Measurements from ENCODE around the gene MYH14.

The MYH14 gene

DNA sequence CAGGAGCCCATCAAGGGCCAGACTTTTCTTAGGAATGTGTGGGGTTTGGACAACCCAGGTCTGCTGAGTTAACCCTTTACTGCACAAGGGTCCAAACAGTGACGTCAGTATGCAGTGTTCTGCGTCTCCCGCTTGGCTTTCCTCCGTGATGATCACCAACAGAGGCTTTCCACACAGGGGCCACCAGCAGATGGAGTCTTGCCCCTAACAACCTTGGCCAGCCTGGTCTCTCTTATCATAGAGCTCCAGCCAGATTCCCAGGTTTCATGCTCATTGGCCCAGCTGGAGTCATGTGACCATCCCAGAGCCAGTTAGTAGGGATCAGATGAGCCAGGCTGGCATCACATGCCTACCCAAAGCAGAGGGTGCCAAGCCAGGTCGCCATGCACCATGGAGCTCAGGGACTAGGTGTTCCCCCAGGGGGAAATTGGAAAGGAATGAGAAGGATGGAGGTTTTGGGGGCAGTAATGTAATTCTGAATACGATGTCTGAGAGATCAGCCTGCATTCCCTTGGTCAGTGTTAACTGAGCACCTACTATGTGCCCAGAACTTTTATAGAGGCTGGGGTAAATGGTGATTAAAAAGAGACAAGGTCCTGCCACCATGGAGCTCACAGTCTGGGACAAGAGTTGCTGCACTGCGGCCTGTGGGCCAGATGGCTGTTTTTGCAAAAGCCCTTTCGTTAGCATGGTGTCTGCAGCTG, 61.2 kb downstream of the MYH14 start:
- no peak for DNase-seq

DNA sequence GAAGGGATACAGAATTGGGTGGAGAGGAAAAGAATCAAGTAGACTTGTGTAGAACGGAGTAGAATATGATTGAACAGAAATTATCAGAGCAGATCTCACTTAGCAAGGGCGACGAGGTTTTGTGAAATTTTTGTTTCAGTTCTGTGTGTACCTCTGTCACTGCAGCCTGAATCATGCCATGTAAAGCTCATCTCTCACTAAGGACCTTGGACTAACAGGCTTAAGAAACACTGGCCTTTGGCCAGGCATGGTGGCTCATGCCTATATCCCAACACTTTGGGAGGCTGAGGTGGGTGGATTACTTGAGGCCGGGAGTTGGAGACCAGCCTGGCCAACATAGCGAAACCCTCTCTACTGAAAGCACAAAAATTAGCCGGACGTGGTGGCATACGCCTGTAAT, 62.6 kb downstream of the MYH14 start:
- DNase-seq = no peak

DNA sequence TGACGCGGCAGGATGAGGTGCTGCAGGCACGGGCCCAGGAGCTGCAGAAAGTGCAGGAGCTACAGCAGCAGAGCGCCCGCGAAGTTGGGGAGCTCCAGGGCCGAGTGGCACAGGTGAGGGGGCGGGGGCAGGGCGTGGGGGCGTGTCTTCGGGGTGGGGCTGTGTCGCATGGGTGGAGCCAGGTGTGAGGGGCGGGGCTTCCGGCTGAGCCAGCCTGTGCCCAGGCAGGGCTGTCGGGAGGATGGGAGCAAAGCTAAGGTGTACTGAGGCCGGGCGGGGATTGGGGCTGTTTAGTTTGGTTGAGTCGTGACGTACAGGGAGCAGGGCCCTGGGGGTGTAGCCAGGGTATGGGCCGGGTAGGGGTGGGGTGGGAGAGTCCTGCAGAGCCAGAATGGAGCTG, 63.5 kb downstream of the MYH14 start:
- no peak for DNase-seq

DNA sequence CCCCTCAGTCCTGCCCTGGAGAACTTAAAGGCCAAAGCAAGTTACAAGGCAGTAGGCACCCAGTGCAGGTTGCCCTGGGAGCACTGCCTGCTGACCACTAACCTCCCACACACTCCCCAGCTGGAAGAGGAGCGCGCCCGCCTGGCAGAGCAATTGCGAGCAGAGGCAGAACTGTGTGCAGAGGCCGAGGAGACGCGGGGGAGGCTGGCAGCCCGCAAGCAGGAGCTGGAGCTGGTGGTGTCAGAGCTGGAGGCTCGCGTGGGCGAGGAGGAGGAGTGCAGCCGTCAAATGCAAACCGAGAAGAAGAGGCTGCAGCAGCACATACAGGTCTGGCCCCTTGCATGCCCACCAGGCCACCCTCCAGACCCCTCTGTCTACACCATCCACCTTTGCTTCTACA, 64.6 kb downstream of the MYH14 start:
- no peak for DNase-seq

DNA sequence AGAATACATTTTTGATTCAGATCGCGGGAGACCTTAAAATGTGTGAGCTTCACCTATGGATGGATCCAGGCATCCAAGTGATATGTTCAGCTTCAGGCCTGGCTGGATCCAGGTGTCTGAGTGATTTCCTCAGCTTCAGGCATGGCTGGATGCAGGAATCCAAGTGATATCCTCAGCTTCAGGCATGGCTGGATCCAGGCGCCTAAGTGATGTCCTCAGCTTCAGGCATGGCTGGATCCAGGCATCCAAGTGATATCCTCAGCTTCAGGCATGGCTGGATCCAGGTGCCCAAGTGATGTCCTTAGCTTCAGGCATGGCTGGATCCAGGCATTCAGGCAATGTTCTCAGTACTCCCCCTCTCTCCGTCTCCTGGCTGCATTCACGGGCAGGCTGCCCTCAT, 65.1 kb downstream of the MYH14 start:
- DNase-seq = no peak

DNA sequence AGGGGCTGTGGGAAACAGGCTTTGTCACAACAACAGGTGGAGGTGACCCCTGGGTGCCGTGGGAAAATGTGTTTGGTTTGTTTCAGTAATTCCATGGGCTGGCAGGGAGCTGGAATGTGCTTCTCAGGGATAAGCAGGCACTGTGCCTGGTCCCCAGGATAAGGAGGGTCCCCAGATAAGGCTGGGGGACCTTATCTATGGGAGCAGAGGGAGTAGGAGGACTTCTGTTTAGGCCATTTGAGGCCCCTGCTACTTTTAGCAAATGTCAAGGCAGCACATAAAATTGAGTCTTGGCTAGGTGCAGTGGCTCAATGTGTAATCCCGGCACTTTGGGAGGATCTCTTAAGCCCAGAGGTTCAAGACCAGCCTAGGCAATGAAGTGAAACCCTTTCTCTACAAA, 66.2 kb downstream of the MYH14 start:
- DNase-seq = no peak

DNA sequence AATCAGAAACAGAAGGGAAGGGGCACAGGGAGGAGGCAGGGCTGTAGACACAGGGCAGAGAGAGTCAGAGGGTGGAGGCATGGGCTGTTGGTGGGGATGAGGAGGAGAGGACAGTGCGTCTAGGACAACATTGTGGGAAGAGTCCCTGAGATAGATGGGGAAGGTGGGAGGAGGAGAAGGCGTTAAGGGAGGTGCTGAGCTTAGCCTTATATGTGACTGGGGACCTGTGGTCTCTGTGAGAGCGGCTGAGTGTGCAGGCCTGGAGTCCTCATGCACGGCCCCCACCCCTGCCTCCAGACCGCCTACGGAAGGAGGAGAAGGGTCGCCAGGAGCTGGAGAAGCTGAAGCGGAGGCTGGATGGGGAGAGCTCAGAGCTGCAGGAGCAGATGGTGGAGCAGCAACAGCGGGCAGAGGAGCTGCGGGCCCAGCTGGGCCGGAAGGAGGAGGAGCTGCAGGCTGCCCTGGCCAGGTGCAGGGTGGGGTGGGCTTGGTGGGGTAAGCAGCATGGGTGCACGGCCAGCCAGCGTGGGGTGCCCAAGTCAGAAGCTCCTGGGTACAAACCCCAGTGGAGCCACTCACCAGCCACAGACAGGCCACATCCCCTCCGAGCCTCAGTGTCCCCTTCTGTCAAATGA, 69.0 kb downstream of the MYH14 start:
- no peak for DNase-seq

DNA sequence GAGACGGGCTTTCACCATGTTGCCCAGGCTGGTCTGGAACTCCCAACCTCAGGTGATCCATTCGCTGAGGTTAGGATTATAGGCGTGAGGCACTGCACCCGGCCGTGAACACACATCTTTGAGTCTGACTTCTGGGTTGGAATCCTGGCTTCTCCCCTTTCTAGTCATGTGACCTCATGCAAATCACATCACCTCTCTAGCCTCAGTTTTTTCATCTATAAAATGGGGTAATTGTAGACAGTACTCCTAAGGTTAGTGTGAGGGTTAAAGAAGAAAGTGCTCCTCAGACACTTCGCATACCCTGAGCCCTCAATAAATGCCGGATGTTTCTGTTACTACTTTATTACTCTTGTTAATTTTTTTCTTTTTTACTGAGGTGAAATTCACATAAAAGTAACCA, 70.4 kb downstream of the MYH14 start:
- DNase-seq = no peak

DNA sequence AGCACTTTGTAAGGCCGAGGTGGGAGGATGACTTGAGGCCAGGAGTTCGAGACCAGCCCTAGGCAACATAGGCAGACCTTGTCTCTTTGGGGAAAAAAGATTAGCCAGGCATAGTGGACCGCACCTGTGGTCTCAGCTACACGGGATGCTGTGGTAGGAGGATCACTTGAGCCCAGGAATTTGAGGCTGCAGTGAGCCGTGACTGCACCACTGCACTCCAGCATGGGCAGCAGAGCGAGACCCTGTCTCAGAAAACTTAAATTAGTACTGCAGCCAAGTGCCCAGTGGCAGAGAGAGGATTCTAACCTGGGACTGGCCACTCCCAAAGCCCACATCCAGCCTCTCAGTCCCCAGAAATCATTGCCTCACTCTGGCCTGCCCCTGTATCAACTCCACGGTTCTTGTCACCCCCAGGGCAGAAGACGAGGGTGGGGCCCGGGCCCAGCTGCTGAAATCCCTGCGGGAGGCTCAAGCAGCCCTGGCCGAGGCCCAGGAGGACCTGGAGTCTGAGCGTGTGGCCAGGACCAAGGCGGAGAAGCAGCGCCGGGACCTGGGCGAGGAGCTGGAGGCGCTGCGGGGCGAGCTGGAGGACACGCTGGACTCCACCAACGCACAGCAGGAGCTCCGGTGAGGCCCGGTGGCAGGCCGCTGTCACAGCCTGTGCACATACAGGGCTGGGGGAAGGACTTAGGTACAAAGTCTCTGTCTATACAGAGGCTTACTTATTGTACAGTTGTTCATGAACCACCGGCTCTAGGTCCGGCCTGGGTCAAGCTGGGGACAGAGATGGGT, 72.4 kb downstream of the MYH14 start:
- DNase-seq = no peak

DNA sequence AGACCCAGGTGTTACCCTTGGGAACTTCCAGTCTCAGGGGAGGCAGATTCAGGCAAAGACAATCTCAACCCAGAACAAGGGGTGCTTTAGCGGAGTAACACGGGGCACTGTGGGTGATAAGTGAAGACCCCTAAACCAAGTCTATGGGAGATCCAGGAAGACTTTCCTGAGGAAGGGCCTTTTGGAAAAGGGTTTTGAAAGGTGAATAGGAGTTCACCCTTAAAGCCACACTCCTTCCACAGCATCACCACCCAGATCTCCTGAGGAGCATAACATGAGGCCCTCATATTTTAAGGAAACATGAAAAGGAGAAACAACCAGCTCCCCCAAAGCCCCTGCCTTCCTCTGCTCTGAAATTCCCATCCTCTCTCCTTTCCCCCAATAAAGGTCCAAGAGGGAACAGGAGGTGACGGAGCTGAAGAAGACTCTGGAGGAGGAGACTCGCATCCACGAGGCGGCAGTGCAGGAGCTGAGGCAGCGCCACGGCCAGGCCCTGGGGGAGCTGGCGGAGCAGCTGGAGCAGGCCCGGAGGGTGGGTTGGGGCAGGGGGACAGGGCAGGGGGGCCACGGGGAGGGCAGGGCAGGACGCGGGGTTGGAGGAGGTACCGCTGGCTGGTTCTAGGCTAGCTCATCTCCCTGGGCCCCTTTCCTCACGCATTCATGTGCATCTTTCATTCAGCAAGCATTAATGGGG, 73.1 kb downstream of the MYH14 start:
- DNase-seq = no peak

DNA sequence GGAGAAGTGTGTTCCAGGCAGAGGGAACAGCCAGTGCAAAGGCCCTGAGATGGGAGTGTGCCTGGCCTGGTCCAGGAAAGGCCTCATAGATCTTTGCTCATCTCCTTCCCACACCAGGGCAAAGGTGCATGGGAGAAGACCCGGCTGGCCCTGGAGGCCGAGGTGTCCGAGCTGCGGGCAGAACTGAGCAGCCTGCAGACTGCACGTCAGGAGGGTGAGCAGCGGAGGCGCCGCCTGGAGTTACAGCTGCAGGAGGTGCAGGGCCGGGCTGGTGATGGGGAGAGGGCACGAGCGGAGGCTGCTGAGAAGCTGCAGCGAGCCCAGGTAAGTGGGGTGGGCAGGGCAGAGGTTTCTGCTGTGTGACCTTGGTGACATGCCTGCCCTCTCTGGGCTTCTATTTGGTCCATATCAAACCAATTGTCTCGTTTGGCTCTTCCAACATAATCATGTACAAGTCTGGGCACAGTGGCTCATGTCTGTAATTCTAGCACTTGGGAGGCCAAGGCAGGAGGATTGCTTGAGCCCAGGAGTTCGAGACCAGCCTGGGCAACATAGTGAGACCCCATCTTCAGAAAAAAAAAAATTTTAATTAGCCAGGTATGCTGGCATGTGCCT, 74.7 kb downstream of the MYH14 start:
- no peak for DNase-seq

DNA sequence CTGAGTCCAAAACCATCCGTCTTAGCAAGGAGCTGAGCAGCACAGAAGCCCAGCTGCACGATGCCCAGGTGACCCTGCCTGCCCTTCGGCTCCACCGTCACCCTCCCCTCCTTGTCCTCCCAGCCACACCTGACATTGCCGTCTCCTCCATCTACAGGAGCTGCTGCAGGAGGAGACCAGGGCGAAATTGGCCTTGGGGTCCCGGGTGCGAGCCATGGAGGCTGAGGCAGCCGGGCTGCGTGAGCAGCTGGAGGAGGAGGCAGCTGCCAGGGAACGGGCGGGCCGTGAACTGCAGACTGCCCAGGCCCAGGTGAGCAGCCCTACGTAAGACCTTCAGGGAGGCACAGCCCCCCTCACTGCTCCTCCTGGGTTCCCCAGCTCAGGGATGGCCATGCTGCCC, 76.7 kb downstream of the MYH14 start:
- DNase-seq = no peak

DNA sequence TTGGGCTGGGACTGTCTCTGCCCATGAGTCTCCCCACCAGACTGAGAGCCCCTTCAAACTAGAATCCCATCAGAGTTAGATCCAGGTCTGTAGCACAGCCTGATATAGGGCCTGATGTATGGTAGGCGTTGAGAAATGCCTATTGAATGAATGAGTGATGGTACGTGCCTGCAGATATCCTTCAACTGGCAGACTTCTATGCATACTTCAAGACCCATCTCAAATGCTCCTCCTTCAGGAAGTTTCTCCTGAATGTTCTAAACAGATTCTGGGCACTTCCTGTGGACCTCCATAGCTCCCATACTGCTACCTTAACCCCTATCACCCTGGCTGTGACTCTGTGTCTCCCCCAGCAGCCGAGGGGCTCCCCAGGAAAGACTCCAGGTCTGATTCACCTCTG, 77.6 kb downstream of the MYH14 start:
- no peak for DNase-seq

DNA sequence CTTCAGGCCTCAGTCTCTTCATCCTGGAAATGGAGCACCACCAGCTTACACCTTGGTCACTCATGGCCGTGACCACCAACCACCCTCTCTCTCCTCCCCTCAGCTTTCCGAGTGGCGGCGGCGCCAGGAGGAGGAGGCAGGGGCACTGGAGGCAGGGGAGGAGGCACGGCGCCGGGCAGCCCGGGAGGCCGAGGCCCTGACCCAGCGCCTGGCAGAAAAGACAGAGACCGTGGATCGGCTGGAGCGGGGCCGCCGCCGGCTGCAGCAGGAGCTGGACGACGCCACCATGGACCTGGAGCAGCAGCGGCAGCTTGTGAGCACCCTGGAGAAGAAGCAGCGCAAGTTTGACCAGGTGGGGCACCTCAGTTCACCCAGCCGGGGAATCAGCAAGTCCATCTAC, 78.1 kb downstream of the MYH14 start:
- DNase-seq = no peak

DNA sequence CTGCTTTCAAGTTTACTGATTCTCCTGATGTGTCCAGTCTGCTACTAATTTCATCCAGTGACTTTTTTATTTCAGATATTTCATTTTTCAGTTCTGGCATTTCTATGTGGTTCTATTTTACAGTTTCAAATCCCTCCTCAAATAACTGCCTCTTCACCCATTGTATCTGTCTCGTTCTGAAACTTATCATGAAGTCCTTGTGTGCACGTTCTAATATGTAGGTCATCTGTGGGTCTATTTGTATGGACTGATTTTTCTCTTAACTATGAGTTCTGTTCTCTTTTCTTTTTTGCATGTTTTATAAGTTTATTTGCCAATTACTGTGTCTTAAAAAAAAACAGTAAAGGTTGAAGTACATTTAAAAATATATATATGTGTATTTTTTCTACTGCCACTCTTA, 82.4 kb downstream of the MYH14 start:
- DNase-seq = no peak

DNA sequence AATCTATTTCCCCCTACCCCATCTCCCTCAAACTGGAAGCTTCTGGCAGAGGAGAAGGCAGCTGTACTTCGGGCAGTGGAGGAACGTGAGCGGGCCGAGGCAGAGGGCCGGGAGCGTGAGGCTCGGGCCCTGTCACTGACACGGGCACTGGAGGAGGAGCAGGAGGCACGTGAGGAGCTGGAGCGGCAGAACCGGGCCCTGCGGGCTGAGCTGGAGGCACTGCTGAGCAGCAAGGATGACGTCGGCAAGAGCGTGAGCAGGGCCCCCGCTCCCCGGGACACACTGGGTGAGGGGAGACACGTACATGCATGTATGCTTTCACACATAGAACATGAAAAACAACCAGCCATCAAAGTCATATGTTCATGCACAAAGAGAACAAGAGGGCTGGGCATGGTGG, 83.0 kb downstream of the MYH14 start:
- DNase-seq = no peak

DNA sequence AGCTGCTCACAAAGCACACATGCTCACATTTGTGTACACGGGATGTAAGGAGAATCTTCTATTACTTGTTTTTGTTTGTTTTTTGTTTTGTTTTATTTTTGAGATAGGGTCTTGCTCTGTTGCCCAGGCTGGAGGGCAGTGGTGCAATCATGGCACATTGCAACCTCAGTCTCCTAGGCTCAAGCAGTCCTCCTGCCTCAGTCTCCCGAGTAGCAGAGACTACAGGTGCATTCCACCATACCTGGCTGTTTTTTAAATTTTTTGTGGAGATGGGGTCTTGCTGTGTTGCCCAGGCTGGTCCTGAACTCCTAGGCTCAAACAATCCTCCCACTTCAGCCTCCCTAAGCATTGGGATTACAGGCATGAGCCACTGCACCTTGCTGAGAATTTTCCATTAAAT, 83.9 kb downstream of the MYH14 start:
- DNase-seq = no peak

DNA sequence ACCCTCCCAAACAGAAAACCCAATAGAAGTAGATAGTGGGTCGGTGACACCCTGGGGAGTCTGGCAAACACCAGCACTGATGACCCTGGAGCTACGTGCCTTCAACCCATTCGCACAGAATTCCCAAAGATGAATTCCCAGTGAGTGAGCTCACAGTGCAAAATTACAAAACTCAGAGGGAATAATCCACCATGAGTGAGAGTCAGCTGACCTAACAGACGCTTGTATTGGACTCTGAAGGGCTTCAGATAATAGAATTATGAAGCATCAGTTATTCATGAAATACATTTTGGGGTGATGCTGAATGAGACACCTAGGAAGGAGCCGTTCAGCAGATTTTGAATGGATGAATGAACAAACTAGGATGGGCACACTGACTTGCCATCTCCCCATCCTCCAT, 85.5 kb downstream of the MYH14 start:
- no peak for DNase-seq

DNA sequence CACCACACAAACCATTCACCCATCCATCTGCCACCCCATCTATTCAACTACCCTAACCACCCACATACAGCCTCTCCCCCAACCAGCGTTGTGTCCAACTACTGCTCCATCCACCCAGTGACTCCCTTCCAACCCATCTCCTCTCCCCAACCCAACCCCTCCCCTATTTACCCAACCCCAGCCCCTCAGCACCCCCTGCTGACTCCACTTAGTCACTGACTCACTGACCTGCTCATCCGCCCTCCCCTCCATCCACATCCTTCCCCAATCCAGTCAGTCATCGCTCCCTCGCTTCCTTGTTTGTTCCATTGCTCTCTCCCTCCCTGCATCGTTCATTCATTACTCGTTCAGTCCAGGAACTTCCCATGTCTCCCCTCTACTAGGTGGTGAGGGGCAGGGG, 86.6 kb downstream of the MYH14 start:
- DNase-seq = no peak

DNA sequence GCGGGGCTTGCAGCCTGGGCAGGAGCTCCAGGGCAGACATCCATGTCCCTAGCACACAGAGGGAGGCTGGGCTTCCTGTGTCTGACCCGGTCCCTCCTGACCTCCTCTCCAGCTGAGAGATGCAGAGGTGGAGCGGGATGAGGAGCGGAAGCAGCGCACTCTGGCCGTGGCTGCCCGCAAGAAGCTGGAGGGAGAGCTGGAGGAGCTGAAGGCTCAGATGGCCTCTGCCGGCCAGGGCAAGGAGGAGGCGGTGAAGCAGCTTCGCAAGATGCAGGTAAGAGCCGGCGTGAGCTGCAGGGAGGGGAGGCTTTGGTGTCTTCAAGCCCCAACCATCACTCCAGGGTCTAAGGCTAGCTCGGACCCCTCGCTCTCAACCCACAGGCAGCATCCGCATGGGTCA, 87.4 kb downstream of the MYH14 start:
- no peak for DNase-seq

DNA sequence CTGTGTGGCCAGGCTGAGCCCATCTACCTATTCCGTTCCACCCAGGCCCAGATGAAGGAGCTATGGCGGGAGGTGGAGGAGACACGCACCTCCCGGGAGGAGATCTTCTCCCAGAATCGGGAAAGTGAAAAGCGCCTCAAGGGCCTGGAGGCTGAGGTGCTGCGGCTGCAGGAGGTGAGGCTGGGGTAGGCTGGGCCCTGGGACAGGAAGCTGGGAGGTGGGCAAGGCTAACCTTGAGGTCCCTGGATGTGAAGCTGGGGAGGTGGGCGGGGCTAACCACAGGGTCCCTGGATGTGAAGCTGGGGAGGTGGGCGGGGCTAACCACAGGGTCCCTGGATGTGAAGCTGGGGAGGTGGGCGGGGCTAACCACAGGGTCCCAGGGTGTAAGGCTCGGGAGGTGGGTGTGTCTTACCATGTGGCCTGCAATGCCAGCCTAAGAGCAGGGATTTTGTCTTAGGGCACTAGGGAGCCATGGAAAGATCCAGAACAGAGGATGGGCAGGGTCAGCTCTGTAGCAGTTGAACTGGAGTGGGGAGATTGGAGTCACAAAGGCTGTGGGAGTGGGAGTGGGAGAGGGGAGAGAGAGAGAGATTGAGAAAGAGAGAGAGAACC, 88.9 kb downstream of the MYH14 start:
- no peak for DNase-seq

DNA sequence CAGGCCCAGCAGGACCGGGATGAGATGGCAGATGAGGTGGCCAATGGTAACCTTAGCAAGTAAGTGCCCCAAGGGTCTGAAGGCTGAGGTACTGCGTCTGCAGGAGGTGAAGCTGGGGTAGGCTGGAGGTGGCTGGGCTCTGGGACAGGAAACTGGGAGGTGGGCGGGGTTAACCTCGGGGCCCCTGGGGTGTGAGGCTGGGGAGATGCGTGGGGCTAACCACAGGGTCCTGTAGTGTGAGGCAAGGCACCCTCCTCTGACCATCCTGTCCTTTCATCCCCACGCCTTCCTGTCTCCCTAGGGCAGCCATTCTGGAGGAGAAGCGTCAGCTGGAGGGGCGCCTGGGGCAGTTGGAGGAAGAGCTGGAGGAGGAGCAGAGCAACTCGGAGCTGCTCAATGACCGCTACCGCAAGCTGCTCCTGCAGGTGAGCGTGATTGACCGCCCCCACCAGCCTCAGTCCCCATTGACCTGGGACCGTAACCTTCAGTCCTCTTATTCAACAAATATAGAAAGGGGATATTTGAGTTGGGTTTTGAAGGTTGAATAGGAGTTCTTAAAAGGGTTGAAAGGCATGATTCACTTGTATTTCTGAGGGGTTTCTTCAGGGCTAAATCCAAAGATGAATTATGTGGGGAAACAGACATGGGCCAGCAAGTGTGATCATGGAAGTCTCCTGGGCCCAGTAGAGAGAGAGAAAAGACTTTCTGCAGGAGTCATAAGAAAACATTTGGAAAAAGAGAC, 90.0 kb downstream of the MYH14 start:
- DNase-seq = no peak
